Forelimb muscle (tissue), 1 donor: ENCODE measurements around the gene FAM120B. TPM values are rescaled to one million over a fixed set of nuclear protein-coding genes. Genes with fewer than 3 reads are reported as not detected.

Experiments used
- DNase-seq: peaks from one replicate; pipeline ENCODE4 v3.0.0-alpha.2; 2013; ENCODE audit warnings: low read depth
- polyA plus RNA-seq: library from polyadenylated mRNA; unstranded; fragments of 120-200 nt; gene quantifications from one replicate; pipeline ENCODE4 v1.2.1, GENCODE V29; 2013; ENCODE audit not compliant: insufficient read length

Gene FAM120B
- polyA plus RNA-seq, 1 donor = 25.4 TPM

DNA sequence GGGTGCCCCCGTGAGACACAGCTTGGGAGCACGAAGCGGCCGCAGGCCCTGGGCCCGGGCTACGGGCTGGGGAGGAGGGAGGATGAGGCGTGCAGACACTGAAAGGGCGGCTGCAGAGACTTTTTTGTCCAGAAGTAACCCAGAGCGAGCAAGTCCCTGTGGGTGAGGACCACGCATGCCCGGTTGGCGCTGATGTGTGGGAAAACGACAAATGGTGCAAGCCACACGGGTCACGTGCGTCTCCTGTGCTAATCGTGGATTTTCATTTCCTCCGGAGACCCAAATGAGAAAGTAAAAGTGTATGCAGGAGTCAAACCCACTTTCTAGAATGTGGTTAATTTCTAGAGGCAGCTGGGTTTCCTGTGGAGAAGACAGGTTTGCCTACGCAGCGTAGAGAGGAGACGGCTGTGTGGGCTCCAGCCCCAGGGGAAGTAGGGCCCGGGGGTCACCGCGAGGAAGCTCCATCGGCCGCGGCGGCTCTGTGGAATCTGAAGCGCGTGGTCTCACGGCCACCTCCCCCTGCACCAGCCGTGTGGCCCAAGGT, 34.7 kb upstream of the FAM120B start:
- DNase-seq = no peak

DNA sequence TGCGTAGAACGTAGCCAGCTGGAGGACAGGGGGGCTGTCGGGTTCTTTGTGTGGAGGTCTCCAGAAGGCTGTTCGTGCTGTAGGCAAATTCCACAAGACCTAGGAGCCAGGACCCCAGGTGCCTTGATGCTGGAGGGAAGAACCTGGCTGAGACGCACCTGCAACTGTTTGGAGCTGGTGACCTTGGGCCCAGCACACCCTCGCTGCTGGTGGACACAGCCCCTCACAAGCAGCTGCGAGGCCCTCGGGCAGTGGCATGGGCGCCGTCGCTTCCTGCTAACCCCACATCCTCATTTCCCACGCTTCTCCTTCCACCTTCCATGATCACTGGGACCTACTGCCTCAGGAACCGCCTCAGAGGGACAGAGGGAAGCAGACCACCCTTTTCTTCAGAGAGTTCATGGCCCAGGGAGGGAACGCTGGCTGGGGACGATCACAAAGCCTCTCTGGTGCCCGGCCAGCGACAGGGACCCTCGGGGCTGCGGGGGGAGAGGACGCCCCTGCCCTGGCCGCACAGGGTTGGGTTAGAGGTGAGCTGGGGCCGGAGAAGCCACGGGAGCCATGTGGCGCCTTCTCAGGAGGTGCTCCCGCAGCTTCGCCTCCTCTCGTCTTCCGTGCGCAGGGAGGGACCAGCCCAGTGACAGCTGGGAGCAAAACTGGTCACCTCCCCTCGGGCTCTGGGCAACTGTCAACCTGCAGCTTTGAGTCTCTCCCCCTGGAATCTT, 34.1 kb upstream of the FAM120B start:
- no peak for DNase-seq

DNA sequence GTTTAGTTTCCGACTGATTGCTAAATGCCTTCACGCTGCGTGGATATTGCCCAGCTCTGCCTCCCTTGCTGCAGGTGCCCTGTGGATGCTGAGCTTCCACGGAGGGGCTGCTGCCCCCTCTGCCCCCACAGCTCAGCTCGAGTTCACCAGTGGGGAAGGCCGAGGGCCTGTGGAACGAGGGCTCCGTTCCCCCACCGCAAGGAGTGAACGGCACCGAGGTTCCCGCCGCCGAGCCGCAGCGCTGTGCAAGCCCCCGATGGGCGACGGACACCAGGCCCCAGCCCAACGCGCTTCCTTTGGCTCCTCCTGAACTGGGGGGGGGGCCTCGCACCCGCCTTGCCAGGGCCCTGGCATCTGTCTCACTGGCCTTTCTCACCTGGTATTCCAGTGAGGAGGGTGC, 33.4 kb upstream of the FAM120B start:
- DNase-seq = no peak

DNA sequence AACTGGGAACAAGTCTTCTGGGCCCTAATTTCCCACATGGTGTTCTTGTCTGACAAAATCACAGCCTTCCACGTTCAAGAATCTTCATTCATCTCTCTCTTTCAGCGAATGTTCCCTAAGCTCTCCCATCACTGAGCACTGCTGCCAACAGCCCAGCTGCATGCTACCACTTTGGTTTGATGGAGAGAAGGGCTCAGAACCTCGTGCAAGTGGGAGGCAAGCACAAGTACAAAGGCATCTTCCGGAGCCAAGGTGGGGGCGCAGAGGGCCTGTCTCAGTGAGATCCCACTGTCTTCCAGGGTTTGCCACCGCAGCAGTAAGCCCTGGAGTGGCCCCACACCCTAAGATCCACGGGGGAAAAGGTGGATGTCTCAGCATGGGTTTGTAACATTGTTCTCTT, 32.9 kb upstream of the FAM120B start:
- no peak for DNase-seq

DNA sequence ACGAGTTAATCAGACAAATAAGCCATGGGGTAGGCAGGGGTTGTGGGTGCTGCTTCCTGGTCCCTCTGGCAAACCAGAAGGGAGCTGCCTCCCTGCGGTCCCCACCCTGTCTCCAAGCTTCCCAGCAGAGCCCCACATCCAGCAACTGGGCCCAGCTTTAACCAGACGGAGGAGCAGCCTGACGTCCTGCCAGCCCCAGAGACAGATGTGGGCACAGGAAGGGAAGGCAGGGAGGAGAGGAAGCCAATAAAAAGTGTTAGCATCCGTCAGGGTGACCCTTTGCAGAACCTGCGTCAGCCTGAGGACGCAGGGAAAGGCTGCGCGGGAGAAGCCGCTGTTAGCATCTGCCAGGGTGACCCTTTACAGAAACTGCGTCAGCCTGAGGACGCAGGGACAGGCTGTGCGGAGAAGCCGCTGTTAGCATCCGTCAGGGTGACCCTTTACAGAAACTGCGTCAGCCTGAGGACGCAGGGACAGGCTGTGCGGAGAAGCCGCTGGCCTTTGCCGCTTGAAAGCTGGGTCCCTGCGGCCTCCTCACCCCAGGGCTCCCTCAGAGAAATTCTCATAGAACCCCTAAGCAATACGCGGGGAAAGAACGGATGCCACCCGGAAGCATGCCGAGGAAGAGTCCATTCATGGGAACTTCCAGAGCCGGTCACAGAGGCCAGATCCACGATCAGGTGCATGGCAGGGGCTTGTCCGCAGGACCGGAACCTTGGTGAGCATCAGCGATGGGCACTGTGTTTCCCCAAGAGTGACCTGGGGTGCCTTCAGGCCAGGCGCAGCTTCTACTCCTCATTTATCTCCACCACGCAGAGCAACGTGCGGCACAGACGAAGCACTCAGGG, 31.6 kb upstream of the FAM120B start:
- DNase-seq = no peak

DNA sequence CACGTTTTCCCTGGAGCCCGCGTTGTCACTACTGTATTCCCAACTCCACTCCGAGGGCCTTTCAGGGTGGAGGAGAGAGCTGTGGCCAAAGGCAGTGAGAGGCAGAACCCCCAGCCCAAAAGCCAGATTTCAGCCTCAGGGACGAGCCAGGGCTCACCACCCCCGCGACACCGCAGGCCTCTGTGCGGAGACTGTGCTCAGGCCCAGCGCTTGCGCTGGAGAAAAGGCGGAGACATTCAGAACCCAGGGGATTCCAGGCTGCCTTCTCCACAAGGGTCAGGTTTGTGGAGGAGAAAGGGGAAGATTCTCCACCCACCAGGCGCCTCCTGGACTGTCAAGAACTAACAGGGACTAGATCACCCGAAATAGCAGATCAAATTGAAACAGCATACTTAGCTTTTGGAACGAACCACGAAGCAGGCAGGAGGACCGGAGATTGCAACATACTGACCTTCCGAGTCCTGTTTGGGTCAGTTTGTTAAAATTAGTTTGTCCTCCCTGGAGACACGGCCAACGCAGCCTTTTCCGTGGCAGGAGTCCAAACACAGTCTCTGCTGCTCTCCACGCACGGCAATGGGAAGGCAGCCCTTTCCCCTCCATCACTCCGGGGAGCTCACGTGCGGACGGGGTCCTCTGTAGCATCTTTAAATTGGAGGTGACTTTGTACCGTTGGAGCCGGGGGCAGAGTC, 30.0 kb upstream of the FAM120B start:
- DNase-seq = no peak

DNA sequence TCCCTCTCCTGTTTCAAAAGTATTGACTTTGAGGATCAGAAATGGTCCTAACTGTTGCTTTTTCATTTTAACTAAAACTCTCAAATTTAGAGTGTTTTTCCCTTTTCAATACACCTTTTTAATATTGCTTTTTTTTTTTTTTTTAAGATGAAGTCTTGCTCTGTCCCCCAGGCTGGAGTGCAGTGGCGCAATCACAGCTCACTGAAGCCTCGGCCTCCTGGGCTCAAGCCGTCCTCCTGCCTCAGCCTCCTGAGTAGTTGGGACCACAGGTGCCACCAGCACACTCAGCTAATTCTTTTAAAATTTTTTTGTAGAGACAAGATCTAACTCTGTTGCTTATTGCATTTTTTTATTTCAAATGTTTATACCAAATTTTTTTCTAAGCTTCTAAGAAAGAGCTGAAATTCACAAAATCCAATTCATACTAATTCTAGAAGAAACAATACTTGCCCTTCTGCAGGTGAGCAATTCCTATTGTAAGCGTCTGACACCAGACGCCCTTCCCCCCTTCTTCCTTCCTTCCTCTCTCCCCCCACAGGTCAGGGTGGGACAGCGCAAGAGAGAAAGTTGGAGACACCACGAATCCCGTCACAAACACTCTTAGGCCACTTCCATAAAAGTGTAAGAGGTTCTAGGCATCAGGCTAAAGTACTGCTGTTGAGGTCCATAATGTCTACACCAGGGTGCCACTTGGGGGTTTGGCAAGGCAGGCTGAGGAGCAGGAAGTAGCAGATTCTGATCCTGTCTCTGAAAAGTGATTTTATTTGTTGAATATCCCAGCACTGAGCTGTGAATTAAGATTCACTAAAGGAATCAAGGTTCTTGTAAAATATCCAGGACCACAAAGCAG, 28.4 kb upstream of the FAM120B start:
- no peak for DNase-seq

DNA sequence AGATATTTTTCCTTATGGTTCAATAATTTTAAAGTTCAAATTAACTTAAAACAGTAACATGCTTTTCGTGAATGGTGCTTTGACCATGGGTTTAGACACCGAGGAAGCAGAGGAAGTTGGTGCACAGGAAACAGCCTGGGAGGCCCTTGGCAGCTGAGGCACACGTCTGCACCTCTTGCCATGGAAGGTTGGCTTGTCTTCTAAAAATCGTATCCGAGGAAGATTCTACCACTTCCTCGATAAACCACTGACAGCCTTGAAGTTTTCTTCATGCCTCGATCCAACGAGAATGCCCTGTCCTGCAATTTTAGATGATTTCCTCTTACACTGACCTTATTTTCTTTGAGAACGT, 27.8 kb upstream of the FAM120B start:
- no peak for DNase-seq

DNA sequence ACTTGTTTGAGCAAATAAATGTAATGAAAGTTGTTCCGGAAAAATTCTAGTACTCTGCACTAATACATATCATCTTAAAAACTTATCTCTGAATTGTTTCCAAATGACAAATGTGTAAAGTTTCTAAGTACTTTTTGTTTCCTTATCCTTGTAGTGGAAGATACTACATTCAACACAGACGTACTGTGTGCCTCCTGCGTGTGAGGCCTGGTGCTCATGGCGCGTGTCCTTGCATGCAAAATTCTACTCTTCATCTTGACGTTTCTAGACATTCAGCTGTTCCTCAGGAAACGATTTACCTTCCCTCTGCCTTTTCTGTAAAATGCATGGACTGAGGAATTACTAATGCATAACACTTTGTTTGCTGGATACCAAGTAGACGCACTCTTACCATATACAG, 27.1 kb upstream of the FAM120B start:
- DNase-seq = no peak

DNA sequence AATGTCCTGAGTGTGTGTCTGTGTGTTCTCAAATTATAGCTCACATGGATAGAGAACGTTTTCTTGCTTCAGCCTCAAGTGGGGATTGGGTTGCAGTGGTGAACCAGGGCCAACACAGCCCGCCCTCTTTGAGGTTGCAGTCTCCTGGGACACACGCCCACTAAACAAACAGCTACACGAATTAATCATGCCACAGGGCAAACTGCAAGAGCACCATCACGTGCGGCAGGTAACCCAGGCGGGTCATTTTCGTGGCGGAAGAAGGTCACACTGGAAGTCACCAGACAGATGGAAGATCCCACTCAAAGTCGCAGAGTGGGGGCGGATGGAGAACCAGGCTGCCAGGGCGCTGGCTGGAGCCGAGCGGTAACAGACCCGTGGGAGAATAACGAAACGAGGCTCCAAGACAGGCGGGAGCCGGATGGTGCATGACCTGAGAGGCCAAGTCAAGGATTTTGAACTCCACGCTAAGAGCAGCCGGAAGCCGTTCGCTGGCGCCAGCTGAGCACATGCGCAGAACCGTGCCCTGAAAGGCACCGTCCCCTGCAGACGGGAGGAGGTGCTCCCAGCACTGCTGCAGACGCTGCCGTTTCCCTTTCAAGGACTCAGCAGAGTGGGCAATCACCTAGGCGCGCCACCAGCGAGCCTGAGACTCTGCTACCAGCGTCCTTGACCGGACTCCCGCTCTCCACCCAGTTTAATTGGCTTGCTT, 26.4 kb upstream of the FAM120B start:
- no peak for DNase-seq

DNA sequence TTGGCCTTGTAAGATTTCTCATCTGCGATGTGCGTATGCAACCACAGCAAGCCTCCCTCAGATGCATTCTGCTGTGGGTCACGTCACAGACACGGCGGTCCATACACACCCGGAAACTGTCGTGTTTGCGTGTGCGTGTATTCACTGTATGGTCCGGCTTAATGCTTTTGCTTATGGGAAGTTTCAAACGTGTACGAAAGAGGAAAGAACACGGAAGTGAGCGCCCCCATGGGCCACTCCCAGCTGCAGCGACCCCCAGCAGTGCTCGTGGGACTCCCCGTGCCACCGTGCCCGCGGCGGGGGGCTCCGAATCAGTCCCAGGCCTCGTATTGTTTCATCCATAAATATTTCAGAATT, 25.9 kb upstream of the FAM120B start:
- no peak for DNase-seq

DNA sequence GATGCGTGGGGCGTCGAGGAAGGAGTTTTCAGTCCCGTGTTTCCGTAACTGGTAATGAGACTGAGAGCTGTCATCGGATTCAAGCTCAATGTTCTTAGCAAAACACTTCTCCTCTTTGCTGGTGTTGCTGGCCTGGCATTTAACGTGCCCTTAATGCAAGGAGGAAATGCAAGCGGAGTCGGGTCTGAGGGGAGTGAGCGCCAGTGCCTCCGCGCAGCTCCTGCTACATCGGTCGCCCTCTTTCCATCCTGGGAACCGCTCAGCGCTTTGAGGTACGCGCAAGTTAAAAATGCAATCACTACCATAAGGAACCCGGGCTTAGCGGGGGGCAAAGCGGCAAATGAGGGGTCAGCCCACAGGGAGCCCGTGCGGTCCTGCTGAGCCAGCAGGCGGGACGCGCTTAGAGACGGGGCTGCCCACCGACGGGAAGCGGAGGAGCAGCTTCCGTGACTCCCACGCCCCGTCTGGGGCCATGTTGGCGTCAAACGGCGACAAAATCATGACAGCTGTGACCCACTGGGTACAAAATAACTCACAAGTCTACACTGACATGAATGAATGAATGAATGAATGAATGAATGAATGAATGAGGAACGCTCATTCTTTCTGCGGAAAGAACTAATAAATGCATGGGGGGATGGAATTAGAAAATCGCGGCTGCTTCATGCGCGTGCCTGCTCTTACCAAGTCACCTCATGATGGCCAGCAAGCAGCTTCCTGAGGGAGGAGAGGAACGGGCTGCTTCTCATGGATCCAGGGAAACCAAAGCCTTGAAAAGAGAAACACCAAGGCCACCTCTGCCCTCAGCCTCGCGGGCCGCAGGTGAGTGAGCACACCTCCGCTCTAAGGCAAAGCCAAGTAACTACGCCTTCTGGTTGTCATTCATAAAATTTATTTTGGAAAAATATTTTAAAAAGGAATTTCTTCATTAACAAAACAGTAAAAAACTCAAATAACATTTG, 24.9 kb upstream of the FAM120B start:
- DNase-seq = no peak

DNA sequence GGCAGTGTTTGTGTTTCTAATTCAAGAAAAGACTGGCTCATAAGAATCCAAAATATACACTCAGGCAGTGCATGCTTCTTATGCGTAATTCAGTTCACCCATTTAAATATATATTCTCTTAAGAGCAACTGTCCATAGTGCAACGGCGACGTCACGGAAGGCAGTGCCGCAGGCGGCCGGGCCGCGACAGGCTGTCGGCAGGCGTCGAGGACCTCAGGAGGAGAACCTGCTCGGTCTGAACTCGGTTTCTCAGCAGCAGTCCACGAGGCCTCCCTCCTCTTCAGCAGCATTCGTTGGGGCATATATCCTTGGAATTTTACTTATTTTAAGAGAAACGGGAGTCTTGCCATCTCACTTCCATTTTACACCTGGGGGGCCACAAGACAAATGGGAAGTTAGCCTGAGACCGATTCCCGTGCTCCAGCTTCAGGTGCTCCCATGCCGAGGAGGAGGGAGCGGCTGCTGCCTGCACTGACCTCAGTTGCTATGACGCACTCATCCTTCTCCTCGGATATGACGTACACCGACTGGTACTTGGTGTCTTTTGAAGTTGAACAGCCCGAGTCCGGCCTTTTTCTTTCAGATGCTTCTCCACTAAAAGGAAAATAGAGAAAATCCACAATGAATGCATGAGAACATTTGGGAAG, 23.9 kb upstream of the FAM120B start:
- DNase-seq = no peak

DNA sequence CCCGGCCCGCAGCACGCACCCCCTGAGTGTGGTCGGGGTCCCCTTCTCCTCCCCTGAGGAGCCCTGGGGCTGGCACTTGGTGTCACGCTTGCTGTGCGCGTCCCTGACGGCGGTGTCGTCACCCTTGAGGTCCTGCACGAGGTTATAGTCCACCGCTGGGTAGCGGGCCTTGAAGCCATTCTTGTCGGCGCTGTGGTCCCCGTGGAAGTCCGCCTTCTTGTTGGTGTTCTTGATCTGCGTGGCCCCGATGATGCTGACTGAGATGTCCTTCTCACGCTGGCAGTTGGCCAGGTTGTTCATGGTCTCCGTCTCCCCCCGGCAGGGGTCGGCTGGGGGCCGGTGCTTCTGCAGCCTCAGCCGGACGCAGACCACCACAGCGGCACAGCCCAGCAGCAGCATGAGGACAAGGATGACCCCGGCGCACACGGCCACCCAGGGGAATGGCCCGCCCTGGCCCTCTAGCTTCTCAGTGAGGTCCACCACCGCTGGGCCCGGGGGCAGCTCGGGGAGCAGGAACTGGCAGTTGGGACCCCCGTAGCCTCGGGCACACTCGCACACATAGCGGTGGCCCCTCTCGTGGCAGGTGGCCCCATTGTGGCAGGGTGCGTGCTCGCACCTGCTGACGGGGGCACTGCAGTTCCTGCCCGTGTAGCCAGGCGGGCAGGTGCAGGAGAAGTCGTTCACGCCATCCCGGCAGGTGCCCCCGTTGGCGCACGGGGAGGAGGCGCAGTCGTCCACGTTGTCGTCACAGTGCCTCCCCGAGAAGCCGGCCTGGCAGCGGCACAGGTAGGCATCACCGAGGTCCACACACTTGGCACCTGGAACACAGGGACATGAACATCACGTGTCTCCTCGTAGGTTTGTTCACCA, 23.1 kb upstream of the FAM120B start:
- no peak for DNase-seq

DNA sequence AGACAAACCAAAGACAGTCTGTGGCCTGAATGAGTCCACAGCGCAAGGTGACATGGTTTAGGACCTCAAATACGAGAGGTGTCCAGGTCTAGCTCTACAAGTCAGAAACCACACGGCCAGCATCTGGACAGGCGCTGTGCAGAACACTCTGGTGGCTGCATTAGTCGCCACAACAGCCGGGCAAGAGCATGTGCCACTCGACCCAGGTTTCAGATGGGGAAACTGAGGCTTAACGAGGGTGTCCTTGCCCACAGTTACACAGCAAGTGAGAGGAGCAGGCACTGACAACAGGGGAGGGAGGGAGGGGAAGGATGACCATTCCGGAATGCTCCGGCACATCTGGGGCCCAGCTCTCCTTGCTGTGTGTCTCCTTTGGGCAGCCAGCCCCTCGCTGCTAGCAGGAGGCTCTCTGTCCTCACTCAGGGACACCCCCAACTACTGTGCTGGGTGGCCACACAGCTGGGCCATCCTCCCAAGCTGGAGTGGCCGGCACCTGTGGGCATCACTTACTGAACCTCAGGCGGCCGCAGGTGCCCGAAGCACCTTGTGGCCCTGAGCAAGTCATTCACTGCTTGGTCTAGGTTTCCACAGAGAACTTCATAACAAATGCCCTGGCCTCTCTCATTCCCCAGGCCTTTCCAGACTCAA, 22.3 kb upstream of the FAM120B start:
- DNase-seq = no peak

DNA sequence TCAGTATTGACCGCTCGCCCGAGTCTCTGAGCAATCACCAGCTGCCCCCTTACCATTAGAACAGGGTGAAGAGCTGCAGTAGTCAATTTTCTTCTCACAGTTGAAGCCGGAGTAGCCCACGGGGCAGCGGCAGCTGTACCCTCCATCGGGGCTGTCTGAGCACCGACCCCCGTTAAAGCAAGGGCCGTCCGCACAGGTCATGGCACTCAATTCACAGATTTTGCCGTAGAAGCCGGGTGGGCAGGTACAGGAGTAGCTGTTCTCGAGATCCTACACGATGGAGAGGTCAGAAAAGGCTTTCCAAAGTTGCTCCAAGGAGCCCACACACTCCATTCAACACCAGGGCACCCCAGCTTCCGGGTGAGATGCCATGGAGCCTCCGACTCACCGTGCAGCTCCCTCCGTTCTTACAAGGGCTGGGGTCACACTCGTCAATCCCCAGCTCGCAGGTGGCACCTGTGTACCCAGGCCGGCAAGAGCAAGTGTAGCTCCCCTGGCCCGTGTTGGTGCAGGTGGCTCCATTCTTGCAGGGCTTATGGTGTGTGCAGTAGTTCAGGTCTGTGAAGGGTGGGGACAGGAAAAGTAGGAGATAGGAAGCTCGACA, 21.6 kb upstream of the FAM120B start:
- no peak for DNase-seq

DNA sequence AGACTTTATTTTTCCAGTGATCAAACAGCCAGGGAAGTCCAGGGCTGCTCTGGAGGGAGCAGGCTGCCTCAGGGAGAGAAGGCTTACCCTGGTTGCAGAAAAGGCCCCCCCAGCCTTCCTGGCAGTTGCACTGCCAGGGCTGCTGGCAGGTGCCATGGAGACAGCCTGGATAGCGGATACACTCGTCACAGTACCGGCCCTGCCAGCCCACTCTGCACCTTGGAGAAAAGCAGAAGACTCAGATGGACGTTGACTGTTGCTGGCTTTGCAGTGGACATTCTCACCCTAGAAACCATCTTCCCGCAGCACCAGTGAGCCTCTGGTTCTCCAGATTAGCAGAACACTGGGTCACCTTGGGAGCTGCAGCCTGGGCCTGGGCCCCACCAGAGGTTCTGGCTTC, 21.1 kb upstream of the FAM120B start:
- no peak for DNase-seq
